HG02938 (cell line): Measurements from ENCODE around the gene HPD.

Experiments used
- ATAC-seq: cut with Tn5 transposase; IDR thresholded peaks from one replicate; pipeline ENCODE4 v1.9.1; 2021; ENCODE audit warnings: mild to moderate bottlenecking, moderate library complexity; ENCODE audit not compliant: unreplicated experiment

HPD gene

GRCh38 chr12:121812320-121812871 lies 46.3 kb downstream of the HPD start:
- ATAC-seq = no peak

DNA sequence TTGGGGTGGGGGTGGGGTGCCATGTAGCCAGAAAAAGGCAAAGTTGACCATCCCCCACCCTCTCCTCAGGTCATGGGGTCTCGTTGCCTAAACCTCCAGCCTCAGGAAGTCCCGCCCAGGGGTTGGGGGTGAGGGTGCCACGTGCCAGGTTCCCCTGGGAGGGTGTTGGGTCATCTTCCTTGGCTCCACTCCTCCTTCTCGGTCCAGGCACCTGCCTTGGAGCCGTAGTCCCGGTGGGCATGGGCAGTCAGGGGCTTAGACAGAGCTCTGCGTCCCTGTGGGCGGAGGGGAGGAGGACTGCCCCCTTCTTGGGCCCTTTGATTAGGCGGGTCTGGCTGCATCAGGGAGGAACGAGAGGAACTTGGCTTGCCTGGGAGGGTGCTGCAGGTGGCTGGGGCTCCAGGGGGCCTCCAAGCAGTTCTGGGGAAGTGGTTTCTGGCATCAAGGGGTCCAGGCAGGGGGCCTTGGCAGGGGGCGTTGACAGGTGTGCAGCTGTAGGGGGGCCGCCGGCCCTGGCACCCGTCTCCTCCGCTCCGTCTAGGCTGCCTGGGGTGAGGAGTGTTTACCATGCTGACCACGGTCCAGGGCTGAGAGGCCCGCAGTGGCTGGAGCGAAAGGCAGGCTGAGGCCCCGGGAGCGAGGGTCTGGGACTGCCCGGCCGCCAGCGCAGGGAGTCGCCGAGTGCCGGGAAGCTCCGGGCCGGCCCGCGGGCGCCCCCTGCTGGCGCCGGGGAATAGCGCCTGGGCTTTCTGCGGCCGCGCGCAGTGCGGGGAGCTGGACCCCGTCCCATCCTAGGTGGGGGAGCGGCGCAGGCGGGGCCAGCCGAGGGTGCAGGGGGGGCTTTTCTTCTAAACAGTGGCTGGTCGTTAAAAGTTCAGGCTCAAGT lies 47.0 kb downstream of the HPD start:
- ATAC-seq = no peak

DNA sequence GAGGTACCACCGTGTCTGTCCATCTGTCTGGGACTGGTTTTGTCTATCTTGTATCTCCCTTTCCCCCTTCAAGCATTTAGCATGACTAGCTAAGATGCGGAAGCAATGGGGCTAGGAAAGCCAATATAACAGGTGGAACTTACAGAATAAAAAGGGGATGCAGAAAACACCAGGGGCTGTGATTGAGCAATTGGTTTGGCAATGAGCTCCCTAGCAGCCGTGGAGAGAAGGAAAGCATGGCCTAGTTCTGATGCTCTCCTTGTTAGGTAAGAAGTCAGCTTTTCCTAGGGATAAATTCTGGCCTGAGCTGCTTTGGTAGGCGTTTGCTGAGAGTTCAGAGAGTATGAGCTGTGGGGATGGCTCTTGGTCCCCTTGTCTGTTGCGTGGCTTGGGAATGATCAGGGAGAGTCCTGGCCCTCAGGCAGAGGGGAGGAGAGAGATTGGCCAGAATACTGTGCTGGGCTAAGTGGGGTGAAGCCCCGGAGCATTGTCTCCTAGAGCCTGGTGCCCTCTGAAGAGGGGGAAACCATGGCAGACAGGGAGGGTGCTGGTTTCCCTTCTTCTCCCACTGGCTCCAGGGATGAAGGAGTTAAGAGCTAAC lies 47.7 kb downstream of the HPD start:
- ATAC-seq = no peak

DNA sequence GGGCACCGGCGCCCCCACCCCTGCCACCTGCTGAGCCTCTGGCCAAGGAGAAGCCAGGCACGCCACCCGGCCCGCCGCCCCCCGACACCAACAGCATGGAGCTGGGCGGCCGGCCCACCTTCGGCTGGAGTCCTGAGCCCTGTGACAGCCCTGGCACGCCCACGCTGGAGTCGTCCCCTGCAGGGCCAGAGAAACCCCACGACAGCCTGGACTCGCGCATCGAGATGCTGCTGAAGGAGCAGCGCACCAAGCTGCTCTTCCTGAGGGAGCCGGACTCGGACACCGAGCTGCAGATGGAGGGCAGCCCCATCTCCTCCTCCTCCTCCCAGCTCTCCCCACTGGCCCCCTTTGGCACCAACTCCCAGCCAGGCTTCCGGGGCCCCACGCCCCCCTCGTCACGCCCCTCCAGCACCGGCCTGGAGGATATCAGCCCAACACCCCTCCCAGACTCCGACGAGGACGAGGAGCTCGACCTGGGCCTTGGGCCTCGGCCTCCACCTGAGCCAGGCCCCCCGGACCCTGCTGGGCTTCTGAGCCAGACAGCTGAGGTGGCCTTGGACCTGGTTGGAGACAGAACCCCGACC lies 48.3 kb downstream of the HPD start:
- ATAC-seq = no peak

- ATAC-seq = no peak
Observed at GRCh38 chr12:121809712-121810116, 48.9 kb downstream of the HPD start.

GRCh38 chr12:121808623-121809022 lies 50.0 kb downstream of the HPD start:
- ATAC-seq = no peak

DNA sequence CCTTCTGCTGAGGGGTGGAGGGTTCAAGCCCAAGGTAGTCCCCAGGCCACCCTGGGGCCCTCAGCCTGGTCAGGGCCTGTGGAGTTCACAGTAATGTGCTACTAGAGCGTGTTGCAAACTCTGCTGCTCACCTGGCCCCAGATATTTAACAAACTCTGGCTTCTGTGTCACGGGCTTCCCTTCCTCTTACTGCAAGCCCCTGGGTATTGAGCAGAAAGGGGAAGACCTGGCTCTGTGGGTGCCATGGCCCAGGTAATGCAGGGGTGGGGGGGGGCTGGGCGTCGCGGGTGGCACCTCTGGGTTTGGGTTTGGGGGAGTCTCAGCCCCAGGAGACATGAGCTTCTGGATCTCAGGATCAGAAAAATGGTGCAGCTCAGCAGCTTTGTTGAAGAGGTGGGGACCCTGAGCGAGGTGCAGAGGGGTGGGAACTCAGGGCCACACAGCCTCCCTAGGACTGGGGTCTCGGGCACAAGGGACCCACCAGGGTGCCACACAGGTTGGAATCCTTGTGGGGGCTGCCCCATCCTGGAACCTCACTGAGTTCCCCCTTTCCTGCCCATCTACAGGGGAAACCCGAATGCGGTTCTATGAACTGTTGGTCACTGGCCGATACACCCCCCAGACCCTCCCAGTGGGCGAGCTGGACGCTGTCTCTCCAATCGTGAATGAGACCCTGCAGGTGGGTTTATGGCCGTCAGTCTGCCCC lies 50.9 kb downstream of the HPD start:
- no peak for ATAC-seq

- ATAC-seq = no peak
Observed at GRCh38 chr12:121806546-121807423, 51.9 kb downstream of the HPD start.

GRCh38 chr12:121806009-121806545 lies 52.6 kb downstream of the HPD start:
- ATAC-seq = no peak

- ATAC-seq = no peak
Observed at GRCh38 chr12:121805171-121806008, 53.3 kb downstream of the HPD start.

DNA sequence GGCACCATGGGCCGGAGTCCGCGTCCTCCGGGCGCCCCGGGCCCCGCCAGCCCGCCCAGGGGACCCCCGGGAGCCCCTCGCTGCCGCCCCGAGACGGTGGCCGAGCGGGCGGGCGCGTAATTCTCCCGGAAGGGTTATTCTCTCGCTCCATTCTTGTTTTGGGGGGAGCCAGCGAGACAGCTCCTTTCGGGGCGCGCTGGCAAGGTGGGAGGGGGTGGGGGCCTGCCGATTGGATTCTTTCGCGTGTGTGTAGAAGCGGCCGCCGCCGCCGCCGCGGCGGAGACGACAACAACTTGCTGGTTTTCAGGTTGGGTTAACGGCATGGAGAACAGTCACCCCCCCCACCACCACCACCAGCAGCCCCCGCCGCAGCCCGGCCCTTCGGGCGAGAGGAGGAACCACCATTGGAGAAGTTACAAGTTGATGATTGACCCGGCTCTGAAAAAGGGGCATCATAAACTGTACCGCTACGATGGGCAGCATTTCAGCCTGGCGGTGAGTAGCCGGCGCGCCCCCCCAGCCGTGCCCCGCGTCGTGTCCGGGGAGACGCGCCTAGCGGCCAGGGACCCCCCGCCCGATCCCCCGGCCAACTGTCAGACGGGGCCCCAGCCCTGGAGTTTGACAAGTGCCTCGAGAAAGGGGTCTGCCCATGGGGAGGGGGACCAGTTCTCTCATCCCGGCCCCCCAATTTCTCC lies 54.1 kb downstream of the HPD start:
- no peak for ATAC-seq

GRCh38 chr12:121803861-121804416 lies 54.7 kb downstream of the HPD start, which contains the start of gene SETD1B:
SETD1B (plus strand) TSS chr12:121804009; CDS start chr12:121804738, 729 bp downstream.
- no peak for ATAC-seq

DNA sequence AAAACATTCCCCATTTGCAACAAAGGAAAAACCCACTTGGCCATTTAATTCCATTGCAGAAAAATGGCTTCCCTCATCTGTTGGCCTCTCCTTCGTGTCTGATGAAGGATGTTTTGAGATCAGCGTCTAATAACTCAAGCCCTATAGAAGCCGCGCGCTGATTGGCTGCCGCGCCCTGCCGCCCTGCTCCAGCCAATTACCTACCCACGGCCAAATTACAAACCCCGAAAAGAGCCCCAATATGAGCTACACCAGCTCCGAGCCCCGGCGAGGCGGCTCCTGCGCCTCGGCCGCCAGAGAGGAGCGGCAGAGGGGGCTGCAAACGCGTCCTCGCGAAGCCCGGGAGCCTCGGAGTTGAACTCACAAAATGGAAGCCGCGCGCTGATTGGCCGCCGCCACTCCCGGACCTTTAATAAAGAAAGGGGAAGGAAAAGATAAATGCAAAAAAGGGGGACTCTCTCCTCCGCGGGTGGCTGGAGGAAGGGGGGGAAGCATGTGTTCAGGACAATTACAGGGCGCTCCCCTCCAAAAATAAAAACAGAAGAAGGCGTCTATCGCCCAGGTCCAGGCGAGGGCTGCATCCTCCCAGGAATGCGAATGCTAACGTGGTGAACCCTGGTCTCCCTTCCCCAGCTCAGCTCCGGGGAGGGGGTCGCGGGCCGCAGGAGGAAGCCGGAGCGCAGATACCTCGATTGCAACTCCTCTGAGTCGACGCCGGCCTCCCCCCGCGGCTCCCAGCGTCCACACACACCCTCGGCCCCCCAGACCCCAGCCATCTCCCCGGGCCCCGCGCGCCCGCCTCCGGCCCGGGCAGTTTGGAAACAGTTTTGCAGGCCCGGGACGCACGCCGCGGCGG lies 55.6 kb downstream of the HPD start:
- ATAC-seq = peak; percentile 41

DNA sequence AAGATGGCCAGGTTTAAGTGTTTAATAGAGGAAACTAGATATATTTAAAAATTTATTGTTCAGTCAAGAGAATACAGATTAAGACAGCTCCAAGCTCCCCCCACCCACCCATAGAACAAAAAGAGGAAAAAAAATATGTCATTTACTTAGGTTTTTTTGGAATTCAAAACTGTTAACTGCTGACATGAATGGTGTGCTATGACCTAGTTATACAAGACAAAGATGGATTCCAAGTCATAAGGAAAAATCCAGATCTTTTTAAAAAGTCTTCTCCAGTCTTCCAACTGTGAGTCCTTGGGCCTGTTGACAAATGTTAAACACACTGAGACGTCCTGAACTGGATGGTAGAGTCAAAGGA lies 56.2 kb downstream of the HPD start:
- no peak for ATAC-seq

- no peak for ATAC-seq
Observed at GRCh38 chr12:121801595-121802484, 56.8 kb downstream of the HPD start.
